Smooth muscle cell (in vitro differentiated cells): Measurements from ENCODE around the gene HOXA10. TPM values are rescaled to one million over a fixed set of nuclear protein-coding genes. Genes with fewer than 3 reads are reported as not detected.
A peak's percentile ranks its signal among the peaks of the same experiment; 100 is the strongest.

Experiments used
- DNase-seq: peaks from one replicate; lab custom pipeline; 2025; ENCODE audit not compliant: unreplicated experiment; lab: John Stamatoyannopoulos, UW
- H2AFZ ChIP-seq: fragments of 200-600 bp; sonication (generic); 2 replicates; pipeline ENCODE4 v1.6.0; 2016; ENCODE audit warnings: antibody characterized with exemption, low read depth, mild to moderate bottlenecking
- H3F3A ChIP-seq: fragments of 200-600 bp; sonication (generic); 2 replicates; pipeline ENCODE4 v1.6.0; 2017; ENCODE audit warnings: antibody characterized with exemption, low read depth
- H3K27ac ChIP-seq: fragments of 200-600 bp; sonication (generic); 2 replicates; pipeline ENCODE4 v1.5.1; 2016; ENCODE audit warnings: low read depth, mild to moderate bottlenecking
- H3K27me3 ChIP-seq: fragments of 200-600 bp; sonication (generic); 2 replicates; pipeline ENCODE4 v1.6.1; 2016; ENCODE audit warnings: low read depth, mild to moderate bottlenecking
- H3K36me3 ChIP-seq: fragments of 200-600 bp; sonication (generic); 2 replicates; pipeline ENCODE4 v1.5.1; 2016; ENCODE audit warnings: low read depth
- H3K4me1 ChIP-seq: fragments of 200-600 bp; sonication (generic); 2 replicates; pipeline ENCODE4 v1.5.1; 2016; ENCODE audit warnings: low read depth
- H3K4me2 ChIP-seq: fragments of 200-600 bp; sonication (generic); 2 replicates; pipeline ENCODE4 v1.6.0; 2016; ENCODE audit warnings: mild to moderate bottlenecking
- H3K4me3 ChIP-seq: fragments of 200-600 bp; sonication (generic); 2 replicates; pipeline ENCODE4 v1.5.1; 2016; ENCODE audit warnings: mild to moderate bottlenecking
- H3K79me2 ChIP-seq: fragments of 200-600 bp; sonication (generic); 2 replicates; pipeline ENCODE4 v1.6.0; 2016; ENCODE audit warnings: low read depth, mild to moderate bottlenecking
- H3K9ac ChIP-seq: fragments of 200-600 bp; sonication (generic); 2 replicates; pipeline ENCODE4 v1.6.0; 2016; ENCODE audit warnings: low read depth
- H3K9me3 ChIP-seq: fragments of 200-600 bp; sonication (generic); replicated peaks from 2 replicates; pipeline ENCODE4 v1.5.1; 2016; ENCODE audit warnings: low read depth
- H4K20me1 ChIP-seq: fragments of 200-600 bp; sonication (generic); 2 replicates; pipeline ENCODE4 v1.6.0; 2016; ENCODE audit warnings: low read depth
- CTCF ChIP-seq: fragments of 200-600 bp; sonication (generic); IDR thresholded peaks from 2 replicates; pipeline ENCODE4 v1.5.1; 2017; ENCODE audit warnings: borderline replicate concordance, mild to moderate bottlenecking, antibody characterized with exemption; ENCODE audit not compliant: insufficient read depth, poor library complexity, severe bottlenecking
- WGBS: methylation state at CpG from one replicate; pipeline ENCODE4 v1.1.7; 2016; ENCODE audit warnings: low lambda C conversion rate; 5-methylcytosine and 5-hydroxymethylcytosine counted together
- polyA plus RNA-seq: library from polyadenylated mRNA; unstranded; fragments of >200 nt; fragmentation: Nextera tagmentation; extraction: Ambion mirVana; gene quantifications from 2 replicates; pipeline ENCODE4 v1.2.1, GENCODE V29; 2016
- total RNA-seq: library from RNA; depleted of rRNA; stranded (reverse); fragments of >200 nt; gene quantifications from 2 replicates; pipeline ENCODE4 v1.2.3, GENCODE V29; 2014

HOXA10 gene
- total and polyA plus RNA-seq, 2 experiments from 2014 or later, result 37.6 to 53.6 TPM

- no peak overlapping the region for H3K9ac ChIP-seq
- H3K4me2 ChIP-seq, result peak overlapping the region; percentile 86
- no peaks in the 10 kb centered on the region for H3K36me3 ChIP-seq
- no peak for TF ChIP-seq CTCF
- peak overlapping the region; percentile 11 for H3K4me3 ChIP-seq
- H3K9me3 ChIP-seq, result no peaks in the 10 kb centered on the region
- DNase-seq, result no peak
- no peaks in the 10 kb centered on the region for H3F3A ChIP-seq
- WGBS, result 63% methylated on average over 7 of the region's 7 CpGs
- H3K27ac ChIP-seq, result no peak overlapping the region
- peaks cover 38% of the 10 kb centered on the region for H3K27me3 ChIP-seq
- H3K4me1 ChIP-seq, result peaks cover 8% of the 10 kb centered on the region
- no peaks in the 10 kb centered on the region for H4K20me1 ChIP-seq
- H2AFZ ChIP-seq, result peak overlapping the region; percentile 1
- peaks cover 48% of the 10 kb centered on the region for H3K79me2 ChIP-seq
Observed at GRCh38 chr7:27207348-27207985, 33.3 kb upstream of the HOXA10 start.

- Histone ChIP-seq H2AFZ (peak overlapping the region; percentile 71), H3K36me3 (no peaks in the 10 kb centered on the region), H3K27ac (no peak overlapping the region), H3K9ac (peak overlapping the region; percentile 18), H3K4me1 (peaks cover 8% of the 10 kb centered on the region), H4K20me1 (no peaks in the 10 kb centered on the region), H3K9me3 (no peaks in the 10 kb centered on the region), H3K27me3 (peaks cover 33% of the 10 kb centered on the region), H3K4me2 (peak overlapping the region; percentile 86), H3K79me2 (peaks cover 66% of the 10 kb centered on the region), H3F3A (peaks cover 8% of the 10 kb centered on the region), H3K4me3 (peak overlapping the region; percentile 56)
- TF ChIP-seq CTCF, result no peak
- no peak for DNase-seq
- WGBS, result 5% methylated on average over 52 of the region's 52 CpGs
Observed at GRCh38 chr7:27205325-27206280, 31.5 kb upstream of the HOXA10 start.

- peaks cover 33% of the 10 kb centered on the region for H3K27me3 ChIP-seq
- WGBS, result 3% methylated on average over 41 of the region's 41 CpGs
- H3K9ac ChIP-seq, result peak overlapping the region; percentile 18
Observed at GRCh38 chr7:27204851-27205322, 30.8 kb upstream of the HOXA10 start.

More at GRCh38 chr7:27204851-27205322, 30.8 kb upstream of the HOXA10 start:
- H3K4me1 ChIP-seq, result peaks cover 8% of the 10 kb centered on the region
- peak overlapping the region; percentile 71 for H2AFZ ChIP-seq
- H3K4me2 ChIP-seq, result peak overlapping the region; percentile 86
- H3K9me3 ChIP-seq, result no peaks in the 10 kb centered on the region
- peak overlapping the region; percentile 56 for H3K4me3 ChIP-seq
- H3K27ac ChIP-seq, result no peak overlapping the region
- no peak for TF ChIP-seq CTCF
- peaks cover 8% of the 10 kb centered on the region for H3F3A ChIP-seq
- DNase-seq, result no peak
- no peaks in the 10 kb centered on the region for H4K20me1 ChIP-seq
- peaks cover 66% of the 10 kb centered on the region for H3K79me2 ChIP-seq
- no peaks in the 10 kb centered on the region for H3K36me3 ChIP-seq
